HG02763 (cell line): Measurements from ENCODE around the gene NXPH1.
A peak's percentile ranks its signal among the peaks of the same experiment; 100 is the strongest.

Experiments used
- ATAC-seq: cut with Tn5 transposase; IDR thresholded peaks from one replicate; pipeline ENCODE4 v1.9.1; 2021; ENCODE audit warnings: mild to moderate bottlenecking, moderate library complexity; ENCODE audit not compliant: unreplicated experiment

The NXPH1 gene

DNA sequence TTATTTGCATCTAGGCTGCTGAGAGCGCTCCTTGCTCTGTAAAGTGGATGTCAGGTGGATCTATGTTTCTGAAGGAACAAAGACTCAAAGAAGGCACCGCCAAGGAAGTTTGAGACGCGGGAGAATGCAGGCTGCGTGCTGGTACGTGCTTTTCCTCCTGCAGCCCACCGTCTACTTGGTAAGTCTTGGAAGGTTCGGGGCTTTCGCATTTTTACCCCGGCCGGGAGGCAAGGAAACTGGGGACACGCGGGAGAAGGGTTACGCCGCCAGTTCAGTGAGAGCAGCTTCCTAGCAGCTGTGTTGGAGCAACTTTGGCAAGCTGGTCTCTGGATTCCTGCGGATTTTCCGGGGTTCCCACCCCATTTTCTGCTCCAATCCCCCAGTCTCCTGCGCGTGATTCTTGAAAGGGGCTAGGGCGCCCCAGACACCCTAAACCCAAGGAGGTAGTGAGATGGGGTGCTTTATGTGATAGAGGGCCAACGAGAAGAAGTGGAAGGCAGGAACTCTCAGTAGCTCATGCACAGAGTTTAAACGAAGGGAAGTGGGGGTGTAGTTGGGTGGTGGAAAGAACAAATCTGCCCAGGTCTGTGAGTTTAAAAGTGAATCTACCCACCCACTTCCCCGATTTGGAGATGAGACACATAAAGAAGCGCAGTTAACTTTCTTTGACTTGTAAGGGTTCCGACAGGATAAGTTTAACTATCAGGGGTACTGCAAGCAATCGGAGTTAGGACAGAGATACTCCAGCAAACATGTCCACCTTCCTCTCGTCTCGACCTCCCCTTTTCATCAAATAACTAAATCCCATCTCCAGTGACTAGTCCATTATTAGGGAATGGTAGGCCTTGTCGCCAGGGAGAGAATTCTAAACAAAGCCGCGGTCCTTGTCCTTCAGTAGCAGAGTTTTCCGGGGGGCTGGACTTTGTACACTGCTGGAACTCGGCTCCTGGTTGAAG, 2.5 kb downstream of the NXPH1 start:
- no peak for ATAC-seq

DNA sequence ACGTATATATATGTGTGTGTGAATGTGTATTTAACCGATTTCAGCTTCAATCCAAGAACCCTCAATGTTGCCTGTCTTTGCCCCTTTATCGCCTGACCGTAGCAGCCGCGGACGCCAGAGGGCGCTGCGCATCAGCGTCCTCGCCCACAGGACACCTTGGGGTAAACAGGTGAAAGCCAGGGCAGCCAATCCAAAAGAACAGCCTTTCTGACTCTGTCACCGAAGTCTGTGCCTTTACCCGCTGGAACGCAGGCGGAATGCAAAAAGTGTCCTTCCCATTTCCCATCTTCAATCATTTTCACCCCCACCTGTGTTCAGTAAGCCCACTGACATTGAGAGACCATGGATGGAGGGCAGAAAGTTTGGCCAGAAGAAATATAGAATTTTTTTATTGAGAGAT, 3.6 kb downstream of the NXPH1 start:
- peak; percentile 74 for ATAC-seq

DNA sequence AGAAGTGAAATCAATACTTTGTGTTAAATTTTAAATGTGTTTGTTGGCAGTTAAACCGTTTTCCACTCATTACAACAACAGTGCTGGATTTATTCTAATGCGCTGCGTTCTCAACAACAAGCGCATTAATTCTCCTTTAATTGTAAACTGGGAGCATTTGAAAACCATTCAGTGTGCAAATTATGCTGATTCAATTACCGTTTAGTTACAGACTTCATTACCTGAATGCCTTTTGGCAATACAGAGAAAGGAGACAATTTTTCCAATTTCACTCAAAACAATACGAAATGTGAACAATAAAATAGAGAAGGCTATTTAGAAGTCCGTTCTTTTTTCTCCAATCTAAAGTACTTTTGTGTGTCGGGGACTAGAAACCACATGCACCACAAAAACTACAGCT, 4.2 kb downstream of the NXPH1 start:
- ATAC-seq = no peak

DNA sequence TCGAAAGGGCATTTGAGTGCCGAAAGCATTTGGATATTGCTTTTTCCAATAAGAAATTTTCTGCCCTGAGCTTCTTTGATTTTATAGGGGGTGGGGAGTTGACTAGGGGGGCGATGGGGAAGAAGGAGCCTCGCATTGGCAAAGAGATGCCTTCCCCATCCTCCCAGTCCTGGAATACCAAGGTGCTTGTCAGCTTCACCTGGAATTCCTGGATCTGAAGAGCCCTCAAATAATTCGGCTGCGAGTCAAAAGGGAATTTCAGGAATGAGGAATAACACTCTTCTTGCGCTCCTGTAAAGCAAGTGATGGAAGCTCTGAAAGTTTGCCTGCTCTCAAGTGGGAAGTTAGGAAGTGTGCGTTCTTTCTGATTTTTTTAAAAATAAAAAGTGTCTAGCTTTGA, 7.3 kb downstream of the NXPH1 start:
- ATAC-seq = no peak

DNA sequence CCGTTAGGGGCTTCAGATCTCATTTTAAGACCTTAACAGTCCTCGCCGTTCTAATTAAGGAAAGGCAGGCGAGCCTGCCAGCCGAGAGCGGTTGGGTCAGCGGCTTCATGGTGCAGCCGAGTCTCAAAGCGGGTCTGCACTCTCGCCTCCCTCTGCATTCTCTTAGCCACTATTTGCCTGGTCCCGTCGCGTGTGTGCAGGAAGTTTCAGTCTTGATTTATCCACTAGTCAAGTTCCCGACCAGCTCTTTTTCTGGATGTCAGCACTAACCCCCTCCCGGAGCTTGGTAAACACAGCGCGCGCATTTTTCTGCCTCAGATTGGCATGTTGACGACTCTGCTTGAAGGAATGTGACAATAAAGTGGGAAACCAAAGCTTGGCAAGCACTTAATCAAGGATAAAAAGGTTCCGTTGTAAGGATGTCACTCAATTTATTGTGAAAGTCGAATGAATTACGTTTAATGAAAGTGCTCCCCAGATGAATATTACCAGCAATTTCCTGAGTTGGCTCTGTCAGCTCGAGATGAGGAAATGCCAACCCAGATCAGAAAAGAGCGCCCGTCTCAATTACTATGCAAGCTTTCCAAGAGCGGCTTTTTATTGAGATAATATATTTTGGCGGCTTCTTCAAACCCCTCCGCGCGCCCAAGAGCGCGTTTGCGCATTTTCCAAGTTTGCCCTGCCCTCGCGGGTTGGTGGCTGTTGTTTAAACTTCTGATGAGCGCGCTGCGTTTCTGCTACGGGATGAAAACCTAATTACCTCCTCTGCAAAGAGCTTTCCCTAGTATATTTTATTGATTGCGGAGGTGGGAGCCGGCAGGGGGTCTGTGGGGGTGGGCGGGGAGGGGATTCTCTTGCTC, 7.9 kb downstream of the NXPH1 start:
- no peak for ATAC-seq

DNA sequence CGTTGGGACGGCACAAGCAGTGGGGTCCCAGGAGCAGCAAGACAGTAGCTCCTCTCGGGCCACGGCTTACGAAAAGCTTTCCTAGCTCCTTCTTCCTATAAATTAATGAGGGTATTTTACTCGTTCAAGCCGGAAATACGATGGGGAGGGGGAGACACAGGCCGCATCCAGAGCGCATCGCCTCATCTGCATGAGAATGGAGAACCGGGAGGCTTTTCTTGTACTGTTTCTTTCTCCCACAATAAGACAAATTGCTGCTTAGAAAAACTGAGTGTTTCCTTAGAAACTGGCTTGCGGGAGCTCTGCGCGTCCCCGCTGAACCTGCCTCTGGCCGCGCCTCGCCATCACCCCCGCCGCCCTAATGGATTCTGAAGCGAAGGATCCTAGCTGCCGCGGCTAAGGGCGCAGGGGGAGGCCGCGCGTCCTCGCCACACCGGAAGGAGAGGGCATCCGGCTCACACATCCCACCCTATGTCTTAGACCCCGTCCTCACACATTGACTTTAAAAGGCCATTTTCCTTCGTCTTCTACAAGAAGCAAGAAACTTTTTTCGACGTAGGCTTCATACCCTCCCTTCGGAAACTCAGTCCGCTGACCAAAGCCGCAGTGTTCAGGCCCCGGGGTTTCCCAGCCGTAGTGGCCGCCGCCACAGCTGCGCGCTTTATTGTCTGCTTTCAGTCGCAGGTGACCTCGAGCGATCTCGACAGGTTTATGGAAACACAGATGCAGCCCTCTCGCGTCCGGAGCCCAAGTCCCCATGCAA, 8.8 kb downstream of the NXPH1 start:
- no peak for ATAC-seq

DNA sequence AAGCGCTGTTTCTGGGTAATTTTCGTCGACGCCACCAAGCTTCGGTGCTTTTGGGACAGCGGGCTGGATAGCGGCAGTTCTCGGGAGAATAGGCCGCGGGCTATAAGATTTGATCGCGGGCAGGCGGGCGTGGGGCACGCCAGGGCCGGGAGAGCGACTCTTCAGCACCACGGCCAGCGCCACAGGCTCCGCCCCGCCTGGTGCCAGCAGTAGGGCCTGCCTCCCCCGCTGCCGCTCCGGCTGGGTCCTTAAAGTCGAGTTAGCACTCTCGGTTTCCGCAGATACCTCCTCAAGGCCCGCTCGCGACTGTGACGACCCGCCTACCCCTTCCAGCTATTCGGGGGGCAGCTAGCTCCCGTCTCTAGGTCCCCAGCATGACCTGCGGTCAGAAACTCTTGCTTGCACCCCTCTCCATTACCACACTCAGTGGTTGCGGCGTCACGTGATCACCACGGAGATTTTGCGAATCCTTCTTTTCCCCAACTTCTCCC, 9.4 kb downstream of the NXPH1 start:
- ATAC-seq = no peak

DNA sequence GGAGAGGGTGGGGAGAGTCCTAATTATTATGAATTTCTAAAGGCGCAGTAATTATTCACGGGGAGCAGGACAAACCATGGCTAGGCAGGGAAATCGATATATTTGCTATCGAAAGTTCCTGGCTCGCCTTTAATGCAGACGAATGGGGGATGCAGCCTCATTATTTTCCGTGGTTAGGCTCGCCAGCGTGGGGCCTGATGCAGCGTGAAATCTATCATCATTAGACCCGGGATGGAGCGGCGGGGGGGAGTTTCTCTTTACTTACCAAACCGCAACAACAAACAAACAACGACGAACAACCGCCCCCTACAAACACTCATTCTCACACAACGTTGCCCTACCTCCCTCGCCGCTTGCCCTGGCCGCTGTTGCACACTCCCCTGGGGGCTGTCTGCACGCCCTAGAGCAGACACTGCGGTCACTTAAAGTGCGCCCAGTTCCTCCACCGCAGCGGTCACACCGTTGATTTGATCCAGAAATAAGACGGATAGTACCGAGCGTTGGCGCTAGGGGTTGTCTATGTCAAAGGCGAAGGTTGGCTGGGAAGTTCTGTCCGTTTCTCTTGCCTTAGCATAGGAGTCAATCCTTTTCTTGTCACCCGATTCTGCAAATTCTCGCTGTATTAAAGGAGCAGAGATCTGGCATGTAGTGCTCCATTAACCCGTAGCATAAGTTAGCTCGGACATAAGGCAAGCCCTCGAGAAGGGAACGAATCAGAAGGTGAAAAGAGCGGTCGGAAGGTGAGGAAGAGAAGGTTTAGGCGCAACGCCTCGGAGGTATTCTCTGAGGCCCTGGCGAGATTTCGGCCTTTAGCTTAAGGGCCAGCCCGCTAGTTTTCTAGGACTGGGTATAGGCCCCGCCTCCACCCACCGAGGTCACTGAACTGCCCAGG, 10.4 kb downstream of the NXPH1 start:
- ATAC-seq = no peak

DNA sequence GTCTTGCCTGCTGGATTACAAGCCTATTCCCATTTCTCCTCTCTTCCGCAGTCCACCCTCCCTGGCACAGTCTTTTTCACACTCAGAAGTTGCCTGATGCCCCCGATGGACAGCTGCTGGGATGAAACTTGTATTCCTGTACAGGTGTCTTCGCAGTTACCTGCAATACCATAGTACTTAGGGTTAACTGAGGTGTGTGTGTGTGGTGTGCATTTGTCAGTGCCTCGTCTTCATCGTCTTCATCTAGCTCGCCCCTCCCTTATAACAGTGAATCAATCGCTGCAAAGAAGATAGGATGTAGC, 11.0 kb downstream of the NXPH1 start:
- no peak for ATAC-seq

DNA sequence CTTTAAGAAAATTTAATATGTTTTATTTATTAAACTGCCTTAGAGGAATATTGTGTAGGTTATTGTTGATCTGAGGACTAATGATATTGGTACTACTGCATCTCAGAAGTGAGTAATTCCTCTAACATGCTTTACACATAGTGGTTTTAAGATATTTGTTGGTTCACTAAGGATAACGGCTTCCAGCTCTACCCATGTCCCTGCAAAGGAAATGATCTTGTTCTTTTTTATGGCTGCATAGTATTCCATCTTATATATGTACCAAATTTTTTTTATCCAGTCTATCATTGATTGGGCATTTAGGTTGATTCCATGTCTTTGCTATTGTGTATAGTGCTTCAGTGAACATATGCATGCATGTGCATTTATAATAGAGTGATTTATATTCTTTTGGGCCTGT, 20.1 kb downstream of the NXPH1 start:
- no peak for ATAC-seq

DNA sequence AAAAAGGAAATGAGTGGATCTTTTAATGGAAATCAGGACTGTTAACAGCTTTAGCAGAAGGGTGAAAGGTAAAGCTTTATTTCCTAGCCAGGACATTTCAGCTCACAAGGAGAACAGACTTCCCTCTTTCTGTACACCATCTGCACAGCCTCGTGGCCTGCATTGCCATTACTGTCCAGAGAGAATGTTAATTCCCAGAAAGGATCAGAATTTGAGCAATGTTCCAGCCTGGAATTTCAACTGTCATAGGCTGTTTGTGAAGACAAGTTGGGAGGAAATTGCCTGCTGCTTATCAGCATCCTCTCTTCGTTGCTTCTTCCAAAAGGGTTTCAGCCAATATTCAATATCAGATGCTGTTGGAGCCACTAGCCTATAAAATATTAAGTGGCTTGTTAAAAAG, 22.0 kb downstream of the NXPH1 start:
- no peak for ATAC-seq

DNA sequence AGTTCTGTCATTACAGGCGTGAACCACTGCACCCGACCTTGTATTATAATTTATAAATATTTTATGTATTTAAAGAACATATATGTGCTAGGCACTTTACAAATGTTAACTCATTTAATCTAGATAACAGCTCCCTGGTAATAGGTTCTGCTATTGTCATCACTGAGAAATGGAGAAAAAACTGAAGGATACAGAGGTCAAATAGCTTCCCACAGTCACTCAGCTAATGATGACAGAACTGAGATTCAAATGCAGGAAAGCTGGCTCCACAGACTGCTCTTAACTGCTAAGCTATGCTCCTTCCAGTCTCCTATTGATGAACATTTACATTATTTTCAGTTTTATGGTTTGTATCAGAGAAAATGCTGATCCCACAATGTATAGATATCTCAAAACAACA, 28.9 kb downstream of the NXPH1 start:
- ATAC-seq = no peak

DNA sequence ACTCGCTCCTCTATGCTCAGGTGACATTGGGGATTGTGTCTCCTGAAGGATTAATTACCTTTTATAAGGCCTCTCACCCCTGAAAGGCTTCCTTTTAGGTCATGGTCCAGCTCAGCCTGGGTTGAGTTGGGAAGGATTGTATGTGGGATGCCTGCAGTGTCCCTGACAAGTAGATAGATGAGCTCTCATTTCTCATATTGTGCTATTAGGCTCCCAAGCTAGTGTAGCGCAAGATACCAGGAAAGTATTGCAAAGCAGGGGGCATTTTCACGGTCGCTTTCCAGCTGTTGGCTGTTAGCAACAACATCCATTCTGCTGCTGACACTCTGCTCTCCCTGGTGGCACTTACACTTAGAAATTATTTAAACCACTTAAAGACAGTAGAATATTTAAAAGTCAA, 31.9 kb downstream of the NXPH1 start:
- no peak for ATAC-seq

DNA sequence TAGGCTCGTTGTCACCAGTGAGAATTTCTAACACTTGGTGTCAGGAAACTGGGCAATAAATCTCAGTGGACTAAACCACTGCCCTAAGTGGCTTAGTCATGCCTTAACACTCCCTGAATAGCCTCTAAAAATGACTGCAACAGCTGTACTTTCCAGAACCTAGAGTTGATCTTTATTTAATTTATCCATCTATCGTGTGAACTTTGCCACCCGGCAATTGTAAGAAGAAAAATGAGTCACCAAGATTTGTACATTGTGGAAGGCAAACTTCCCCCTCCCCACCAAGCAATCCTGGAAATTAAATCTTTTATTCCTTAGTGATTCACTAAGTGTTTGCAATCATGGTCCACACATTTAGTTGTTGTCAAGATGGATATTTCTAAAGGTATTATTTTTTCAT, 47.1 kb downstream of the NXPH1 start:
- ATAC-seq = no peak

DNA sequence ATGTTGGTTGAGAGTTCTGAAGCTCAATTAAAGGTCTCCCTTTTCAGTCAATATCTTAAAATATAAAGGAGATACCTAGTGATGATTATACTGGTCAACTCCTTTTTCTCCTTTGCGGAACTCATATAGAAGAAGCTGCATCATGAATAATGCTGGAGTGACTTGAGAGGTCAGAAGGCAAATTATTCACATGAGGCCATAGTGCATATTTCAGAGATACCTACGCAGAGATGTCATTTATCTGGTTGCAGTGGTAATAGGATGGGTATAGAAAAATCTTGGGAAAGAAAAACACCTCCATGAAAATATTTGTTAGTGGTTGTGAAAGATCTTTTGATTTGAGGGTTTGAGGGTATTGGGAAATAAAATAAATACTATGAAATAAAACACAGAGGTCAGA, 47.7 kb downstream of the NXPH1 start:
- ATAC-seq = no peak

DNA sequence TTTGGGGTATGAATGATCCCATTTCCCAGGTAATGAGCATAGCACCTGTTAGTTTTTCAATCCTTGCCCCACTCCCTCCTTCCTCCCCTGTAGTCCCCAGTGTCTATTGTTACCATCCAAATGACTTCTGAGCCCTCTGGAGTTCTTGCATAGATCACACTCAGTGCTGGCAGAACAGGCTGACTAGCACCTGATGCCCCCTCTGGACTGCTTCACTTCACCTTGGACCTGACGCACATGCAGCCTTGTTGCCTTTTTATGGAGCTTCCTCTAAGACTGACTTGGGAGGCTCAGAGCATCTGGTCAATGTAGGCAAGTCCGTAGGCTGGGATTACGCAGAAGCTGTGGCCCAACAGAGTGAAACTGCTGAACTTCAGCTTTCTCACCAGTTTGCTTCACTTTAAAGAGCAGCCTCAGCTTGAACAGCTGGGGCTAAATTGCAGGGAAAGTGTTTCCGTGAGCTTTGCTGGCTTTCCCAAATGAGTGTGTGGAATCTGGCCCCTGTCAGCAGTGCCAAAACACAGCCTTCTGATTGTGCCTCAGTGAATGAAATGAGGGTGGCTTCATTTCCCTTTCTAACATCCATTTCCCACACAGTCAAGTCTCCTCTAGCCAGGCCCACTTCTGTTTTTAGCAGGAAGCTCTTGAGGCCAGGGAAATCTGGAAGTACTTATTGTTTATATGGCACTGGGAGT, 48.5 kb downstream of the NXPH1 start:
- no peak for ATAC-seq

DNA sequence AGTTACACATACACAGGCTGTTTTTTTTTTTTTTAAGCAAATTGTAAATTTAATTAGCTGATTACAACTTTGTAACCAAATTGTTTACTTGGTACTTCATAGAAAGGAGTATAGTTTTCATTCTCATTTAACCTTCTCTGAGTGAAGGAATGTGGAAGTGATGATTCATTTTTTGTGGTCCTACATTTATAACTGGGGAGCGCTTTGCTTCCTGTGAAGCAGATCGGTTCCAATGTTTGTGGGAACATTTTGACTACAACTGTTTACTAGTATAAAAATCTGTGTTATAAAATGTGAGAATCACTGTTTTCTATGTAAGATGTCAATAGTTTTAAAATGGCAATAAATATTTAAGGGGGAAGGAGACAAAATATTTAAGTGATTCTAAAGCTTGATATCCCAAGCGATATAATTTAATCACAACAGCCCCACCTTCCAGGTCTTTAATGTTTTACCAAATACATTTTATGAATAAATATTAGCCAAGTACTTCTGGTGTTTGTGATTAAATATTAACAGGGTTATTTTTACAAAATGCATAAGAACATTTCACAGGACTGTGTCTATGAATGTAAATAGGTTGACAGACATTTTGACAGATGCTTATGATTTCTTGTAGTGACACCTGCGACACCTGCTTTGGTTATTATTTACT, 57.1 kb downstream of the NXPH1 start:
- ATAC-seq = no peak

DNA sequence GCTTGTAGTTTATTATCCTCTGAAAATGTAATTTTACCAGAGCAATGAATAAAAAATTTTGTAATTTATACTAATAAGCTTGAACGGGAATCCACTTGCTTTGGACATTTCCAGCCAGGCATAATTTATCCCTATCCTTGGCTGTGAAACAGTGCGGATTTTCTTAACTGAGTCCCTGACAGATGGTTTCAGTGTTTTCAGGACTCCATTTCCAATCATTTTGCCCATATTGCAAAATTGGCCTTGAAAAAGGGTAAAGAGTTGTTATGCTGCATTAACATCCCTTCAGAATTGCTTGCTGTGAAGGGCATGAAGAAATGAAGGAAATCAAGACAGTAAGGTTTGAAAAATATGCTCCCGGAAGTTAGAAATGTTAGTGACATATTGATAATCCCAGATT, 57.7 kb downstream of the NXPH1 start:
- no peak for ATAC-seq
